Measurements from ENCODE around the gene ARL5A.
A peak's percentile ranks its signal among the peaks of the same experiment; 100 is the strongest.

Gene ARL5A

DNA sequence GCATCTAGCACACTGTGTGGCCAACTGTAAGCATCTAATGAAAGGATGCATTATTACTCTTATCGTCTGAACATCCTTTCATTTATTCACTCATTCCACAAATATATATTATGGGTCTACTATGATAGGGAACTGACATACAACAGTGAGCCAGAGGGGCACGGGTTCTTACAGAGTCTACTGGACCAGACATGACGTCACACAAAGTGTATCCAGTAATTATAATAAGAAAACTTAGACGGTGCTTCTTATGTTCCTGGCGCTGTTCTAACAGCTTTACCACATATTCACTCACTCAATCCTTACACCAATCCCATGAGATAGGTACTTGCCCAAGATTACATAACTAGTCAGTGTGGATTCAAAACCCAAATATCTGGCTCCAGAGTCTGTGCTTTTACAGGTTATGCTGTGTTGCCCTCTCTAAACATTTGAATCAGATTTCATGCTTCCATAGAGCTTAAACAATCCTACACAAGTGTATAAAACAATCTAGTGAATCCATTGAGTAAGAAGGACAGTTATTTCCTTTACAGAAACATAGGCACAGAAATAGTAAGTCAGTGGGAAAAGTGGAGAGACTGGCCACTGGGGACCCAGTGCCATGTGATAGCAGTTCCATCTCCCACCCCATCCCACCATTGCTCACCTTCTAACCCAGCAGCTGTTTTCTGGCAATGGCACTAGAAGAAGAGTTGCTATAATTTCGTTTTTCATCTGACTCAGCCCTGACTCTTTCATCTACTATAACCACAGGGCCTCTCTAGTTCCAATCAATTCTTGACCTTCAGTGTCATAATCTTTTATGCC is 24.2 kb upstream of the ARL5A start:
- peak overlapping the region; percentile 44 for H3K4me2 ChIP-seq (ENCODE audit: low read length)
- H3K4me1 ChIP-seq (ENCODE audit: control insufficient read depth, insufficient read depth, low read length): peaks cover 10% of the 10 kb centered on the region
- no peak overlapping the region for H3K9ac ChIP-seq (ENCODE audit: low read depth, low read length)
- no peak overlapping the region for H3K4me3 ChIP-seq (ENCODE audit: low read length)
- H3K9me3 ChIP-seq (replicated peaks; ENCODE audit: low read length): no peaks in the 10 kb centered on the region
- no peaks in the 10 kb centered on the region for H3K27me3 ChIP-seq (ENCODE audit: control insufficient read depth, insufficient read depth, low read length)
- no peaks in the 10 kb centered on the region for H3K36me3 ChIP-seq (ENCODE audit: insufficient read depth, low read length)

DNA sequence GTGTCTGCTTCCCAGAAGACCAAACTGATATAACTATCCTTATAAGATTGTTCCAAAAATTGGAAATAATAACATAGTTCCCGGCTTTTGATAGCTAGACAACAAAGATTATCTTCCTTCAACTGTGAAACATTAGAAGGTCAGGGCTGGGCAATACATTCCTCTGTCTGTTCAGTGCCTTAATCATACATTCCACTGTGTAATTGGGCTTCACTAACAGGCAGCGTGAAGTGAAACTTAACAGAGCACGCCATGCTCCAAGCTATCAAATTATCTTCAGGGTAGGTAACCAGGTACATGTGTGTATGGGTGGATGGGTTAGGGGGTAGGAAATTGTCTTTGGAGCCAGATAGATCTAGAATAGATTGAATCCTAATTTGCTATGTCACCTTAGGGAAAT is 23.5 kb upstream of the ARL5A start:
- Histone ChIP-seq H3K4me3 (ENCODE audit: low read length) (no peak overlapping the region), H3K27me3 (ENCODE audit: control insufficient read depth, insufficient read depth, low read length) (no peaks in the 10 kb centered on the region), H3K9ac (ENCODE audit: low read depth, low read length) (no peak overlapping the region), H3K9me3 (replicated peaks; ENCODE audit: low read length) (no peaks in the 10 kb centered on the region), H3K36me3 (ENCODE audit: insufficient read depth, low read length) (no peaks in the 10 kb centered on the region), H3K4me1 (ENCODE audit: control insufficient read depth, insufficient read depth, low read length) (peaks cover 10% of the 10 kb centered on the region), H3K4me2 (ENCODE audit: low read length) (peak overlapping the region; percentile 44)

DNA sequence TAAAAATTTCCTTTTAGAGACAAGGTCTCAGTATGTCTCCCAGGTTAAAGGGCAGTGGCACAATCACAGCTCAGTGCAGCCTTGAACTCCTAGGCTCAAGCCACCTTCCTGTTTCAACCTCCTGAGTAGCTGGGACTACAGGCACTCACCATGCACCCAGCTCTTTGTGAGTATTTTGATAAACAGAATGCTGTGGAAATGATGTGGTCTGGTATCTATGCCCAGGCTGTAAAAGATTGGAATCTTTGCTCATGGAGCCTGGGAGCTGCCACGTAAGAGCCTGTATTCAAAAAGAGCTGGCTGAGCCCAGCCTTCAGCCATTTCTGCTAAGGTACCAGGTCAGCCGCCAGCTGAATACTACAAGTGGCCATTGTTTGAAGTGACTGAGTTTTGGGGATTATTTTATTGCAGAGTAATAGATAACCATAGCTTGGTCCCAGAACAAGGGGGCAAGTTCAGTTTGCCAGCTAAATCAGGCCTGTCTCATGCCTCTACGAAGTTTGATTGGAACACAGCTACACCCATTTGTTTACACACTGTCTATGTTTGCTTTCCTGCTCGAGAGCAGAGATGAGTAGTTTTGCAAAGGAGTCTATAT is 21.3 kb upstream of the ARL5A start:
- no peaks in the 10 kb centered on the region for H3K36me3 ChIP-seq (ENCODE audit: insufficient read depth, low read length)
- H3K9me3 ChIP-seq (replicated peaks; ENCODE audit: low read length): no peaks in the 10 kb centered on the region
- H3K4me1 ChIP-seq (ENCODE audit: control insufficient read depth, insufficient read depth, low read length): peaks cover 10% of the 10 kb centered on the region

DNA sequence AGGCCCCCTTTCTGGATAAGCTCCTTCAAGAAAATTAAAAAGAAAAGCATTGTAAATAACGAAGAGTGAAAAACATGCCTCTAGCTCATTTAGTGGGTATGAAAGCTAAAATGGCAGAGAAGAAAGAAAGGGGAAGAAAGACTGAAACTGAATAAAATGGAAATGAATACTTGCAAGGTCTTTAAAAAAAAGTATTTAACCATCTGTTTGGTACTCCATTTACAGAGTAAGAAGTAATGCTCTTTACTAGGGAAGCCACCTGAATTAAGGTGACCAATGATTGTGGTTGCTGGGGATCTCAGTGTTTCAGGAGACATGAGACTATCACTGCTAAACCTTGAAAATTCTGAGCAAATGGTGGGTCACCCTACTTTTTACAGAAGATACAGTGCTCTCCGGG is 17.7 kb upstream of the ARL5A start:
- no peak overlapping the region for H3K9ac ChIP-seq (ENCODE audit: low read depth, low read length)
- no peaks in the 10 kb centered on the region for H3K4me1 ChIP-seq (ENCODE audit: control insufficient read depth, insufficient read depth, low read length)
- H3K4me2 ChIP-seq (ENCODE audit: low read length): no peak overlapping the region
- no peaks in the 10 kb centered on the region for H3K27me3 ChIP-seq (ENCODE audit: control insufficient read depth, insufficient read depth, low read length)
- no peaks in the 10 kb centered on the region for H3K36me3 ChIP-seq (ENCODE audit: insufficient read depth, low read length)
- H3K9me3 ChIP-seq (replicated peaks; ENCODE audit: low read length): no peaks in the 10 kb centered on the region
- no peak overlapping the region for H3K4me3 ChIP-seq (ENCODE audit: low read length)

More for the DNA sequence above, 21.3 kb upstream of the ARL5A start:
- Histone ChIP-seq H3K4me2 (ENCODE audit: low read length) (no peak overlapping the region), H3K4me3 (ENCODE audit: low read length) (no peak overlapping the region), H3K27me3 (ENCODE audit: control insufficient read depth, insufficient read depth, low read length) (no peaks in the 10 kb centered on the region), H3K9ac (ENCODE audit: low read depth, low read length) (no peak overlapping the region)

DNA sequence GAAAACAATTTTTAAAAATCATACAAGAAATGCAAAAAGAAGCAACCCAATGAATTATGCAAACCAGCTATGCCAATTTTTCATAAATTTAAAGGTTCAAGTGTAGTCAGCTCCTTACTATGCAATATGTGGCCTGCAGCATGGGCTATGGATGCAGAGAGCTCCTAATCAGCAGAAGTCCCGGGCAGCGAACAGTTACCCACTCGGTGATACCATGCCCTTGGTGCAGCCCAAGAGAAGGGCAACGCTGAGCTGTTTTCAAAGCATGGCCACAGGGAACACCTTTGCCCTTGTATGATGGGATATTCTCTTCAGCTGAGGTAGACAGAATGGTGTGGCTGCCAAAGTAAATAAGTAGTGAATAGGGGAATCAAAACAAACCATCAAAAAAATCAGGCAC is 17.3 kb upstream of the ARL5A start:
- Histone ChIP-seq H3K4me2 (ENCODE audit: low read length) (no peak overlapping the region), H3K36me3 (ENCODE audit: insufficient read depth, low read length) (no peaks in the 10 kb centered on the region), H3K9me3 (replicated peaks; ENCODE audit: low read length) (no peaks in the 10 kb centered on the region), H3K9ac (ENCODE audit: low read depth, low read length) (no peak overlapping the region), H3K27me3 (ENCODE audit: control insufficient read depth, insufficient read depth, low read length) (no peaks in the 10 kb centered on the region), H3K4me3 (ENCODE audit: low read length) (no peak overlapping the region), H3K4me1 (ENCODE audit: control insufficient read depth, insufficient read depth, low read length) (no peaks in the 10 kb centered on the region)

DNA sequence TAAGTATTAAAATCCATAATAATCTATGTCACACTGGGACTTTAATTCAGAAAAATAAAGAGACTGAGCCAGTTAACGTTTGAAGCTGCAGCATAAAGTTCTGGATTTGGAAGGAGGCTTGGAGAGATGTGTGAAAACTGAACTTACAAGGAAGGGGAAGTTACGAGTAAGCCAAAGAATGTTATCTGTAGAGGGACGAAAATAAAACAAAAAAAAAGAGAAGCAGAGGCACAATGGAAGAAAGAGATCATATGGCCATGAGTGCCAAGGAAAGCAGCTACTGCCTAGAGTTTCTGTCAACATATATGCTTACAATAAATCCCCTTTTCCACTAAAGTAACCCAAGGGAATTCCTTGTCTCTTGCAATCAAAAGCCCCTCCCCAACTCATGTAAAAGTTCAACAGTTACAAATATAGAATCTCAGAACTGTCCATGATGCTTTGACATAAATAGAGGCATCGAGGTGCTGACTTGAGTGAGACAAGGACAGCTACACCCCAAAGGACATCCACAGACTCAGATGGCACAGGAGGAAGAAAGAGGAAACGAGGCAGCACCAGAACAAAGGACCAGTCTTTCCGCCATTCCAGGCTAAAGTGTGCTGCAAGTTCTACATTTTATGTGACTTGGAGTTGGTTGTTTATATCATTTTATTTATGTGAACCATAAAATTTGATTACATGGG is 16.1 kb upstream of the ARL5A start:
- Histone ChIP-seq H3K9me3 (replicated peaks; ENCODE audit: low read length) (no peaks in the 10 kb centered on the region), H3K4me1 (ENCODE audit: control insufficient read depth, insufficient read depth, low read length) (no peaks in the 10 kb centered on the region), H3K27me3 (ENCODE audit: control insufficient read depth, insufficient read depth, low read length) (no peaks in the 10 kb centered on the region), H3K4me3 (ENCODE audit: low read length) (no peak overlapping the region), H3K4me2 (ENCODE audit: low read length) (no peak overlapping the region), H3K36me3 (ENCODE audit: insufficient read depth, low read length) (no peaks in the 10 kb centered on the region), H3K9ac (ENCODE audit: low read depth, low read length) (no peak overlapping the region)

DNA sequence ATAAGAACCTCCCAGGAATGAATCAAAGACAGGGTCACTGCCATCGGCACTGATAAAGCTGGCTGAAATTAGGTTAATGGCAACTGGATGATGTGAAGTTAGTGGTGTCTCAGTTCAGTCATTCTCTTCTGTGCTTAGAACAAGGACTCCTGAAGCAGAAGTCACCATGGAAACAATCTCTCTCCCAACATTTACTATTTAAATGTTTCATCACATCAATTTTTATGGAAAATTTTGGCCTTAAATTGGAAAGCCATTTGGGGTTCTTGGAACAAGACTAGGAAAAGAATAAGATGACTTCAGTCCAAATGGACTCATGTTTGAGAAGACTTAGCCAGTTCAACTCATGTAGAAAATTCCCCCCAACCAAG is 15.5 kb upstream of the ARL5A start:
- H3K36me3 ChIP-seq (ENCODE audit: insufficient read depth, low read length): no peaks in the 10 kb centered on the region
- H3K9me3 ChIP-seq (replicated peaks; ENCODE audit: low read length): no peaks in the 10 kb centered on the region
- no peaks in the 10 kb centered on the region for H3K27me3 ChIP-seq (ENCODE audit: control insufficient read depth, insufficient read depth, low read length)
- H3K4me3 ChIP-seq (ENCODE audit: low read length): no peak overlapping the region
- no peak overlapping the region for H3K4me2 ChIP-seq (ENCODE audit: low read length)
- no peaks in the 10 kb centered on the region for H3K4me1 ChIP-seq (ENCODE audit: control insufficient read depth, insufficient read depth, low read length)
- H3K9ac ChIP-seq (ENCODE audit: low read depth, low read length): no peak overlapping the region

DNA sequence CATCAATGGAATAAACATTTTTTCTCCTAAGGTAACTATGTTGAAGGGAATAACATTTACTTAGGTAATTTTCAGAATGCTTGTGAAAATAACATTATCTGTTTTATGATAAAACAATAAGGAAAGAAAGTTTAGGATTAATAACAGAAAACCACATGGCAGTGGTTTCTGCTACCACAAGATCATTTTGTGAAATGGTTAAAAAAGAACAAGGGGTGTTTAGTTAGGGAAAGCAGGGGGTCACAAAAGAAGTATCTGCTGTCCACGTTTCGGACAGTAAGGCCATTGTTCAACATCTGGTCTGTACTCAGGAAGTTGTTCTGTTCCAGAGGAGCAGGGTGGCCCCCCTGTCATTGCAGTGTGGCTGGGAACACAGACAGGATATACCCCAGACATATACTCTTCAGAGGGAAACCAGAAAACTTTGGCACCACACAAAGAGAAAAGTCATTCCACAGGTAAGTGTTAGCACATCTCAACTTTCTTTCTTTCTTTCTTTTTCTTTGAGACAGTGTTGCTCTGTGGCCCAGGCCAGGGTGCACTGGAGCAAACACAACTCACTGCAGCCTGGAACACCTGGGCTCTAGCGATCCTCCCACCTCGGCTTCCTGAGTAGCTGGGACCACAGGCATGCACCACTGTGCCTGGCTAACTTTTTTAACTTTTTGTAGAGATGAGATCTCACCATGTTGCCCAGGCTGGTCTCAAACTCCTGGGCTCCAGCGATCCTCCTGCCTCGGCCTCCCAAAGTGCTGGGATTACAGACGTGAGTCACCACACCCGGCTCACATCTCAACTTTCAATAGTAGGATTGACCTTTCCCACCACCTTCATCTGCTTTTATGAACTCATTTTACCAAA is 14.8 kb upstream of the ARL5A start:
- Histone ChIP-seq H3K9ac (ENCODE audit: low read depth, low read length) (no peak overlapping the region), H3K36me3 (ENCODE audit: insufficient read depth, low read length) (no peaks in the 10 kb centered on the region), H3K4me1 (ENCODE audit: control insufficient read depth, insufficient read depth, low read length) (no peaks in the 10 kb centered on the region), H3K27me3 (ENCODE audit: control insufficient read depth, insufficient read depth, low read length) (no peaks in the 10 kb centered on the region), H3K9me3 (replicated peaks; ENCODE audit: low read length) (no peaks in the 10 kb centered on the region), H3K4me2 (ENCODE audit: low read length) (no peak overlapping the region), H3K4me3 (ENCODE audit: low read length) (no peak overlapping the region)

DNA sequence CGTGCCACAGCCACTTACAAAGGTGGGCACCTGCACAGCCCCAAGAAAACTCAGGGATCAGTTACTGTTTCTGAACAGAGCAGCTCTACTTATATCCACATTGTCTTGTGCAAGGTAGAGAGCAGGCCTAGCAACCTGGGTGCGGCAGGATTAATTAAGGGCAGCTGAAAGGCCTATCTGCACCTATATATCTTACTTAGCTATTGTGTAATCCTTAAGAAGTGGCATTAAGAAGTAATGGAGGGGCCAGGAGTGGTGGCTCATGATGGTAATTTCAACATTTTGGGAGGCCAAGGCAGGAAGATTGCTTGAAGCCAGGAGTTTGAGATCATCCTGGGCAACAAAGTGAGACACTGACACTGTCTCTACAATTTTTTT is 12.8 kb upstream of the ARL5A start:
- Histone ChIP-seq H3K27me3 (ENCODE audit: control insufficient read depth, insufficient read depth, low read length) (no peaks in the 10 kb centered on the region), H3K4me2 (ENCODE audit: low read length) (no peak overlapping the region), H3K9ac (ENCODE audit: low read depth, low read length) (no peak overlapping the region), H3K4me3 (ENCODE audit: low read length) (no peak overlapping the region), H3K4me1 (ENCODE audit: control insufficient read depth, insufficient read depth, low read length) (no peaks in the 10 kb centered on the region), H3K36me3 (ENCODE audit: insufficient read depth, low read length) (no peaks in the 10 kb centered on the region), H3K9me3 (replicated peaks; ENCODE audit: low read length) (no peaks in the 10 kb centered on the region)

DNA sequence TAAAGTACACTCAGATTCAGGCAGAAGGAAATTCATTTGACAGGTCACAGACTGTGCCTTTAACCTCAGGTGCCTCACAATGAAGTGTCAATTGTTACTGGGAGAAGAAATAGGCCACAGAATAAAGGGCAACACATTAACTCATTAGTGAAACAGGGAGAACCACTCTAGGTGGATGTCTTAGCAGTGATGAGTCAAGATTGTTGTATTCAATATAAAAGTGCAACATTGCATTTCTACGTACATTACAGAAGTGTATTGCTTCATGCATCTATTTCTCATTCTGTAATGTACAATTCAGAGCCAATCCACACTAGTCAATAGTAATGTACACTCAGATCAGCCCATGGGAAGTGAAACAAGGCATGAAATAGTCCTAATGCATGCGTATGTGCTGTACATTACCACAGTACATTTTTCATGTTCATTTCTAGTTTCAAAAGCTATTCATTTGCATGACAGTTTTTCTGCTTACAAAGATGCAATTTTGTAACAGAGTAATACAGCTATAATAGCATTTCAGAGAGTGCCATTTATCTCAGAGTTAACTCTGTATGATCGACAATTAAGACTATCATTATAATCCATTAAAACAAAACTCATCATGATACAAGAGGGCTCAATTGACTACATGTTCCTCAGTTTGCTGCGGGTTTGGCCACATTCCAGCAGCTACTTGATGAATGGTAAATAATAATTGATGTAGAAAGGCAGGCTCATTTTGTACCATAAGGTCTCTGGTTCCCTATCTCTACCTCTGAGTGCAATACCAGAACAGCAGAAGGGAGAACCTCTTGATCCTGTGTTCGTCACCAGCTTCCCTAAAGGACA is 12.2 kb upstream of the ARL5A start:
- H3K4me2 ChIP-seq (ENCODE audit: low read length): no peak overlapping the region

More for the DNA sequence above, 12.2 kb upstream of the ARL5A start:
- no peak overlapping the region for H3K9ac ChIP-seq (ENCODE audit: low read depth, low read length)
- H3K4me1 ChIP-seq (ENCODE audit: control insufficient read depth, insufficient read depth, low read length): no peaks in the 10 kb centered on the region
- no peaks in the 10 kb centered on the region for H3K36me3 ChIP-seq (ENCODE audit: insufficient read depth, low read length)
- no peaks in the 10 kb centered on the region for H3K27me3 ChIP-seq (ENCODE audit: control insufficient read depth, insufficient read depth, low read length)
- no peaks in the 10 kb centered on the region for H3K9me3 ChIP-seq (replicated peaks; ENCODE audit: low read length)
- no peak overlapping the region for H3K4me3 ChIP-seq (ENCODE audit: low read length)
